Type B pancreatic cell (in vitro differentiated cells): ENCODE results near the gene KRTAP13-3. TPM values are rescaled to one million over a fixed set of nuclear protein-coding genes. Genes with fewer than 3 reads are reported as not detected.

Experiments
- DNase-seq: peaks from one replicate; pipeline ENCODE4 v3.0.0; 2021; ENCODE audit warnings: mixed read lengths; ENCODE audit not compliant: unreplicated experiment; ENCODE audit errors: extremely low spot score
- H3K27ac Mint-ChIP-seq: 2 replicates; pipeline ENCODE4 v1.8.0; 2021; ENCODE audit warnings: mild to moderate bottlenecking, mixed read lengths
- H3K27me3 Mint-ChIP-seq: 2 replicates; pipeline ENCODE4 v1.8.0; 2021; ENCODE audit warnings: mixed read lengths
- H3K36me3 Mint-ChIP-seq: 2 replicates; pipeline ENCODE4 v1.8.0; 2021; ENCODE audit warnings: mixed read lengths
- H3K4me1 Mint-ChIP-seq: one replicate; pipeline ENCODE4 v1.8.0; 2021; ENCODE audit warnings: mixed read lengths; ENCODE audit not compliant: unreplicated experiment
- H3K4me3 Mint-ChIP-seq: 2 replicates; pipeline ENCODE4 v1.8.0; 2021; ENCODE audit warnings: mild to moderate bottlenecking, mixed read lengths
- H3K9me3 Mint-ChIP-seq: 2 replicates; pipeline ENCODE4 v1.8.0; 2021; ENCODE audit warnings: mixed read lengths
- CTCF ChIP-seq: fragments of 200-600 bp; sonication (generic); conservative IDR thresholded peaks from 2 replicates; pipeline ENCODE4 v1.5.0; 2021; ENCODE audit warnings: antibody characterized with exemption, mild to moderate bottlenecking
- total RNA-seq: library from RNA; stranded (reverse); gene quantifications from 2 replicates; pipeline ENCODE4 v1.2.1, GENCODE V29; 2021; ENCODE audit warnings: low replicate concordance

KRTAP13-3 gene
- total RNA-seq, 1 donor from 2014 or later, result not detected

GRCh38 chr21:30391492-30392025, 34.2 kb downstream of the KRTAP13-3 start:
- Mint-ChIP-seq H3K9me3 (peaks cover 21% of the 10 kb centered on the region), H3K27me3 (peaks cover 25% of the 10 kb centered on the region), H3K4me3 (no peak overlapping the region), H3K27ac (no peak overlapping the region), H3K4me1 (no peaks in the 10 kb centered on the region), H3K36me3 (no peaks in the 10 kb centered on the region)
- TF ChIP-seq CTCF, result no peak
- no peak for DNase-seq

GRCh38 chr21:30382201-30382600, 43.5 kb downstream of the KRTAP13-3 start:
- Mint-ChIP-seq H3K4me1 (no peaks in the 10 kb centered on the region), H3K9me3 (no peaks in the 10 kb centered on the region), H3K36me3 (no peaks in the 10 kb centered on the region), H3K27ac (no peak overlapping the region), H3K4me3 (no peak overlapping the region), H3K27me3 (peaks cover 11% of the 10 kb centered on the region)
- DNase-seq, result no peak
- no peak for TF ChIP-seq CTCF

Other genes starting within 250 kb of the KRTAP13-3 start
- gene CLDN8, start 209.8 kb downstream of the KRTAP13-3 start, total RNA-seq, result 2.5 and 12.4 TPM in 2 replicates
- not detected in 2 replicates for gene KRTAP24-1, start 143.0 kb downstream of the KRTAP13-3 start, total RNA-seq
- gene KRTAP25-1, start 136.4 kb downstream of the KRTAP13-3 start, total RNA-seq, result not detected in 2 replicates
- not detected in 2 replicates for gene KRTAP26-1, start 105.6 kb downstream of the KRTAP13-3 start, total RNA-seq
- gene KRTAP27-1, start 88.2 kb downstream of the KRTAP13-3 start, total RNA-seq, result not detected in 2 replicates
- not detected in 2 replicates for gene KRTAP23-1, start 77.3 kb downstream of the KRTAP13-3 start, total RNA-seq
- gene KRTAP13-2, start 53.7 kb downstream of the KRTAP13-3 start, total RNA-seq, result not detected in 2 replicates
- not detected in 2 replicates for gene KRTAP13-1, start 29.9 kb downstream of the KRTAP13-3 start, total RNA-seq
- gene KRTAP13-4, start 4.3 kb upstream of the KRTAP13-3 start, total RNA-seq, result not detected in 2 replicates
- gene KRTAP15-1, start 14.3 kb upstream of the KRTAP13-3 start, total RNA-seq, result not detected in 2 replicates
- 1.0 and 1.1 TPM in 2 replicates for gene KRTAP19-1, start 54.4 kb upstream of the KRTAP13-3 start, total RNA-seq
- gene KRTAP19-2, start 61.5 kb upstream of the KRTAP13-3 start, total RNA-seq, result not detected in 2 replicates
- not detected in 2 replicates for gene KRTAP19-3, start 66.1 kb upstream of the KRTAP13-3 start, total RNA-seq
- gene KRTAP19-4, start 71.2 kb upstream of the KRTAP13-3 start, total RNA-seq, result not detected in 2 replicates
- not detected in 2 replicates for gene KRTAP19-5, start 76.2 kb upstream of the KRTAP13-3 start, total RNA-seq
- gene KRTAP19-6, start 115.9 kb upstream of the KRTAP13-3 start, total RNA-seq, result not detected in 2 replicates
- not detected in 2 replicates for gene KRTAP19-7, start 135.4 kb upstream of the KRTAP13-3 start, total RNA-seq
- not detected in 2 replicates for gene KRTAP22-2, start 164.5 kb upstream of the KRTAP13-3 start, total RNA-seq
- gene KRTAP6-3, start 166.5 kb upstream of the KRTAP13-3 start, total RNA-seq, result not detected in 2 replicates
- not detected in 2 replicates for gene KRTAP6-2, start 173.0 kb upstream of the KRTAP13-3 start, total RNA-seq
- not detected in 2 replicates for gene KRTAP22-1, start 175.2 kb upstream of the KRTAP13-3 start, total RNA-seq
- gene KRTAP6-1, start 188.0 kb upstream of the KRTAP13-3 start, total RNA-seq, result not detected in 2 replicates
- not detected in 2 replicates for gene KRTAP20-1, start 190.5 kb upstream of the KRTAP13-3 start, total RNA-seq
- not detected in 2 replicates for gene KRTAP20-4, start 194.7 kb upstream of the KRTAP13-3 start, total RNA-seq
- not detected in 2 replicates for gene KRTAP20-2, start 209.3 kb upstream of the KRTAP13-3 start, total RNA-seq
- gene KRTAP20-3, start 216.9 kb upstream of the KRTAP13-3 start, total RNA-seq, result not detected in 2 replicates